ENCODE measurements around the gene SYTL2. TPM values are rescaled to one million over a fixed set of nuclear protein-coding genes. Genes with fewer than 3 reads are reported as not detected.

SYTL2 gene
- total and polyA plus RNA-seq, 4 donors = 2.6 to 27.4 (median 4.4) TPM

DNA sequence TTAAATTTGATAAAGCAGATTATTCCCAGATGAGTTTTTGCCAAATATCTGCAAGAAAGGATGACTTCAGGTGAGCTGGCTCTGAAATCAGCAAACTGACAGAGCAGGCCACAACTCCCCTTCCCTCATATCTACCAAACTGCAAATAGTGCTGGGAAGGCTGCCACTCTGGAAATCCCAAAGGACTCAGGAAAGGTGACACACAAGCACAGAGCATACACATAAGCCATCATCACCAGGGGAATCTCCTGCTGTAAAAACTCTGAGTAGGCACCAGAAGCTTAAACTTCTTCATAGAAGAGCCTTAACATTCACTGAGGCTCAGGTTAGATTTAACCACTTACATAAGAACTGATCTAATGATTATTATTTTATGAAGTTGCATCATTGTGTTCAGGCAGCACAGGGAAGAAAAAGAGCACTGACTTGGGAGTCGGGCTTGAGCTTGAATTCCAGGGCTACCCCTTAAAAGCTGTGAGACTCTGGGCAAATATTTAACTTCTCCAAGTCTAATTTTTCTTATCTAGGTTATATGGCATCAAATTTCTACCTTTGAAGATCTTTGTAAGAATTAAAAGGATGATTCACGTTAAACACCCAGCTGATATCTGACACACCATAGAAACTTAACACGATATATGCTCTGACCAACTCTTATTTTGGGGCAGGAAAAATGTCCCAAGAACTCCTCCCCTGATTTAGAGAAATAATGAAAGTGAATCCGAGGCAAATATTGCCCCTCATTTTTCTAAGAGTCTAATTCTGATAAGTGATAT, 15.0 kb downstream of the SYTL2 start:
- Histone ChIP-seq H3K27me3 (ENCODE audit: control insufficient read depth in 4 of 4, insufficient read depth in 4 of 4, low read length in 3 of 4) (no peaks in the 10 kb centered on the region), H3K27ac (ENCODE audit: low read depth in 1 of 2, low read length in 2 of 2) (no peak overlapping the region), H3K9ac (ENCODE audit: low read depth in 1 of 2, low read length in 2 of 2) (no peak overlapping the region), H3K4me3 (ENCODE audit: low read depth in 1 of 3, low read length in 3 of 3) (no peak overlapping the region), H3K9me3 (ENCODE audit: control insufficient read depth in 4 of 4, low read length in 3 of 4) (no peaks in the 10 kb centered on the region), H3K36me3 (ENCODE audit: control insufficient read depth in 4 of 4, insufficient read depth in 3 of 4, low read depth in 1 of 4, low read length in 3 of 4) (no peaks in the 10 kb centered on the region), H3K4me1 (ENCODE audit: control insufficient read depth in 4 of 4, insufficient read depth in 4 of 4, low read length in 3 of 4) (peaks cover 0 to 2% (median 0%) of the 10 kb centered on the region in 4 donors)
- 66% methylated on average over 4 of the region's 4 CpGs for WGBS
- no peak for DNase-seq (ENCODE audit: low spot score)
- TF ChIP-seq FOXA1 (IDR thresholded peaks at IDR 0.05) (no peak), SP1 (IDR thresholded peaks at IDR 0.05) (no peak), ZBTB33 (IDR thresholded peaks at IDR 0.05) (no peak), EGR1 (IDR thresholded peaks at IDR 0.05; ENCODE audit: low read depth in 2 of 2) (no peak), TAF1 (conservative IDR thresholded peaks at IDR 0.05) (no peak), YY1 (IDR thresholded peaks at IDR 0.05) (no peak), RXRA (IDR thresholded peaks at IDR 0.05) (no peak), NR2F2 (IDR thresholded peaks at IDR 0.05) (no peak), FOXA2 (IDR thresholded peaks at IDR 0.05) (no peak), HNF4A (conservative IDR thresholded peaks at IDR 0.05) (no peak)
- TF ChIP-seq, protein P1, sequence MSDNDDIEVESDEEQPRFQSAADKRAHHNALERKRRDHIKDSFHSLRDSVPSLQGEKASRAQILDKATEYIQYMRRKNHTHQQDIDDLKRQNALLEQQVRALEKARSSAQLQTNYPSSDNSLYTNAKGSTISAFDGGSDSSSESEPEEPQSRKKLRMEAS (IDR thresholded peaks at IDR 0.05) = no peak
- TF ChIP-seq, protein P2, sequence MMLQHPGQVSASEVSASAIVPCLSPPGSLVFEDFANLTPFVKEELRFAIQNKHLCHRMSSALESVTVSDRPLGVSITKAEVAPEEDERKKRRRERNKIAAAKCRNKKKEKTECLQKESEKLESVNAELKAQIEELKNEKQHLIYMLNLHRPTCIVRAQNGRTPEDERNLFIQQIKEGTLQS (IDR thresholded peaks at IDR 0.05) = no peak
- TF ChIP-seq, protein P3, sequence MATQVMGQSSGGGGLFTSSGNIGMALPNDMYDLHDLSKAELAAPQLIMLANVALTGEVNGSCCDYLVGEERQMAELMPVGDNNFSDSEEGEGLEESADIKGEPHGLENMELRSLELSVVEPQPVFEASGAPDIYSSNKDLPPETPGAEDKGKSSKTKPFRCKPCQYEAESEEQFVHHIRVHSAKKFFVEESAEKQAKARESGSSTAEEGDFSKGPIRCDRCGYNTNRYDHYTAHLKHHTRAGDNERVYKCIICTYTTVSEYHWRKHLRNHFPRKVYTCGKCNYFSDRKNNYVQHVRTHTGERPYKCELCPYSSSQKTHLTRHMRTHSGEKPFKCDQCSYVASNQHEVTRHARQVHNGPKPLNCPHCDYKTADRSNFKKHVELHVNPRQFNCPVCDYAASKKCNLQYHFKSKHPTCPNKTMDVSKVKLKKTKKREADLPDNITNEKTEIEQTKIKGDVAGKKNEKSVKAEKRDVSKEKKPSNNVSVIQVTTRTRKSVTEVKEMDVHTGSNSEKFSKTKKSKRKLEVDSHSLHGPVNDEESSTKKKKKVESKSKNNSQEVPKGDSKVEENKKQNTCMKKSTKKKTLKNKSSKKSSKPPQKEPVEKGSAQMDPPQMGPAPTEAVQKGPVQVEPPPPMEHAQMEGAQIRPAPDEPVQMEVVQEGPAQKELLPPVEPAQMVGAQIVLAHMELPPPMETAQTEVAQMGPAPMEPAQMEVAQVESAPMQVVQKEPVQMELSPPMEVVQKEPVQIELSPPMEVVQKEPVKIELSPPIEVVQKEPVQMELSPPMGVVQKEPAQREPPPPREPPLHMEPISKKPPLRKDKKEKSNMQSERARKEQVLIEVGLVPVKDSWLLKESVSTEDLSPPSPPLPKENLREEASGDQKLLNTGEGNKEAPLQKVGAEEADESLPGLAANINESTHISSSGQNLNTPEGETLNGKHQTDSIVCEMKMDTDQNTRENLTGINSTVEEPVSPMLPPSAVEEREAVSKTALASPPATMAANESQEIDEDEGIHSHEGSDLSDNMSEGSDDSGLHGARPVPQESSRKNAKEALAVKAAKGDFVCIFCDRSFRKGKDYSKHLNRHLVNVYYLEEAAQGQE (IDR thresholded peaks at IDR 0.05) = no peak
- TF ChIP-seq, protein P4, sequence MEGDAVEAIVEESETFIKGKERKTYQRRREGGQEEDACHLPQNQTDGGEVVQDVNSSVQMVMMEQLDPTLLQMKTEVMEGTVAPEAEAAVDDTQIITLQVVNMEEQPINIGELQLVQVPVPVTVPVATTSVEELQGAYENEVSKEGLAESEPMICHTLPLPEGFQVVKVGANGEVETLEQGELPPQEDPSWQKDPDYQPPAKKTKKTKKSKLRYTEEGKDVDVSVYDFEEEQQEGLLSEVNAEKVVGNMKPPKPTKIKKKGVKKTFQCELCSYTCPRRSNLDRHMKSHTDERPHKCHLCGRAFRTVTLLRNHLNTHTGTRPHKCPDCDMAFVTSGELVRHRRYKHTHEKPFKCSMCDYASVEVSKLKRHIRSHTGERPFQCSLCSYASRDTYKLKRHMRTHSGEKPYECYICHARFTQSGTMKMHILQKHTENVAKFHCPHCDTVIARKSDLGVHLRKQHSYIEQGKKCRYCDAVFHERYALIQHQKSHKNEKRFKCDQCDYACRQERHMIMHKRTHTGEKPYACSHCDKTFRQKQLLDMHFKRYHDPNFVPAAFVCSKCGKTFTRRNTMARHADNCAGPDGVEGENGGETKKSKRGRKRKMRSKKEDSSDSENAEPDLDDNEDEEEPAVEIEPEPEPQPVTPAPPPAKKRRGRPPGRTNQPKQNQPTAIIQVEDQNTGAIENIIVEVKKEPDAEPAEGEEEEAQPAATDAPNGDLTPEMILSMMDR (IDR thresholded peaks at IDR 0.05; ENCODE audit: low read depth, low read length, missing input control) = no peak

All from liver (tissue), 9 donors.